H1 (cell line): ENCODE data around the gene SLC25A28. TPM values are rescaled to one million over a fixed set of nuclear protein-coding genes. Genes with fewer than 3 reads are reported as not detected.

Experiments
- BACH1 ChIP-seq: IDR thresholded peaks from 2 replicates; pipeline ENCODE4 v1.6.1; 2012; ENCODE audit warnings: low read length, improper control_type of control experiment
- CEBPB ChIP-seq: IDR thresholded peaks from 2 replicates; pipeline ENCODE4 v1.6.1; 2012; ENCODE audit warnings: low read depth, low read length
- CHD1 ChIP-seq: IDR thresholded peaks from 2 replicates; pipeline ENCODE4 v1.6.1; 2012; ENCODE audit warnings: low read depth, low read length, improper control_type of control experiment
- EP300 ChIP-seq, 2 experiments: IDR thresholded peaks; 1 replicate in 1 of 2; 2 replicates in 1 of 2; pipeline ENCODE4 v1.6.1; 2011 to 2012; ENCODE audit warnings: low read depth in 2 of 2, low read length in 2 of 2, mild to moderate bottlenecking in 2 of 2, borderline replicate concordance in 1 of 2, inconsistent platforms in 1 of 2, moderate library complexity in 1 of 2
- MAFK ChIP-seq: IDR thresholded peaks from 2 replicates; pipeline ENCODE4 v1.6.1; 2012; ENCODE audit warnings: low read depth, mild to moderate bottlenecking, improper control_type of control experiment, low read length
- SAP30 ChIP-seq: fragments of 300-600 bp; sonication (generic); IDR thresholded peaks from 2 replicates; pipeline ENCODE4 v1.7.1; 2012; ENCODE audit warnings: low read length, moderate library complexity, mild to moderate bottlenecking, inconsistent platforms; ENCODE audit not compliant: insufficient read depth, insufficient replicate concordance
- TEAD4 ChIP-seq: IDR thresholded peaks from 2 replicates; pipeline ENCODE4 v1.6.1; 2012; ENCODE audit warnings: low read depth, low read length, inconsistent platforms, mixed read lengths
- polyA plus RNA-seq, 7 experiments: library from polyadenylated mRNA; depleted of rRNA in 3 of 7; stranded (reverse) in 5 of 7; unstranded in 2 of 7; fragments of >200 nt in 5 of 7; fragments of 200-250 nt in 2 of 7; gene quantifications; 1 replicate in 5 of 7; 2 replicates in 1 of 7; 4 replicates in 1 of 7; pipeline versions ENCODE4 v1.2.1 to v1.2.3, GENCODE V29; 2011 to 2013; ENCODE audit warnings: missing spikeins in 2 of 7, mixed read lengths in 2 of 7
- total RNA-seq: library from RNA; stranded (reverse); fragmentation: NEBNext Ultra II Directional; extraction: Animal tissue kit (Norgen Biotek cat#: 25700); gene quantifications from 2 replicates; pipeline ENCODE4 v1.2.1, GENCODE V29; 2021
- TF ChIP-seq, protein P1 (sequence below): IDR thresholded peaks from 2 replicates; pipeline ENCODE4 v1.6.1; 2011; ENCODE audit warnings: low read length, improper control_type of control experiment

Gene SLC25A28
- total and polyA plus RNA-seq, 2 of the 8 experiments (the other 6 are each of a cell fraction or from before 2014, with no cell fraction given) = 17.2 to 18.5 TPM

DNA sequence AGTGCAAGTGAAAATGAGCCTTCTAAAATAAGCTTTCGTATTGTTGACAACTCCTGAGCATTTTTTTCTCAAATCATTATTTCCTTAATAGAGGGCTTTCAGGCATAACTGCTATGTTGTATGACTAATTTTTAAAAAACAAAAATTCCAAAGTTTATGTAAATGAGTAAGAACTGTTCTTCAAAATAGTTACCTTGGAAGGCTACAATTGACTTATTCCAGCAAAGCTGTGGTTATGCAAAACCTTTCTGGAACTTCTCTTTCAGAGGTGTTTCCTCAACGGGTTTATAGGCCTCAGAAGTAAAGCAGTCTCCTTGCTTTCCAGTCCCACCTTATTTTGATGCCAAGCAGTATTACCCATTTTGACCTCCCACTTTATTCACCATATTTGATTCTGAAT is 2.5 kb downstream of the SLC25A28 start (continued):
- TF ChIP-seq, protein P1, sequence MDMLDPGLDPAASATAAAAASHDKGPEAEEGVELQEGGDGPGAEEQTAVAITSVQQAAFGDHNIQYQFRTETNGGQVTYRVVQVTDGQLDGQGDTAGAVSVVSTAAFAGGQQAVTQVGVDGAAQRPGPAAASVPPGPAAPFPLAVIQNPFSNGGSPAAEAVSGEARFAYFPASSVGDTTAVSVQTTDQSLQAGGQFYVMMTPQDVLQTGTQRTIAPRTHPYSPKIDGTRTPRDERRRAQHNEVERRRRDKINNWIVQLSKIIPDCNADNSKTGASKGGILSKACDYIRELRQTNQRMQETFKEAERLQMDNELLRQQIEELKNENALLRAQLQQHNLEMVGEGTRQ = no peak
- TF ChIP-seq CEBPB (no peak), TEAD4 (no peak), MAFK (no peak), BACH1 (no peak), SAP30 (no peak), EP300 (IDR thresholded peaks at IDR 0.05; ENCODE audit: borderline replicate concordance in 1 of 2, low read depth in 2 of 2, low read length in 2 of 2) (no peak), CHD1 (no peak)
